ENCODE measurements around the gene MCM5. TPM values are rescaled to one million over a fixed set of nuclear protein-coding genes. Genes with fewer than 3 reads are reported as not detected.

The MCM5 gene
- total RNA-seq, 1 experiment from 2014 or later = 274 TPM

- Mint-ChIP-seq H3K9me3 (no peaks in the 10 kb centered on the region), H3K36me3 (ENCODE audit: insufficient read depth in 1 of 3, low read depth in 3 of 3) (peaks cover under 1 to 6% (median 5%) of the 10 kb centered on the region in 3 experiments; a peak in 4 of 7 replicates)
Measured at GRCh38 chr22:35455529-35455928, 55.6 kb downstream of the MCM5 start.

More at GRCh38 chr22:35455529-35455928, 55.6 kb downstream of the MCM5 start:
- no peak overlapping the region for H3K4me3 Mint-ChIP-seq
- no peak for TF ChIP-seq CTCF (conservative IDR thresholded peaks at IDR 0.05)
- no peak overlapping the region for H4K91ac ChIP-seq (ENCODE audit: insufficient read length, low read depth, low read length)
- no peak overlapping the region for H2AK5ac ChIP-seq (ENCODE audit: insufficient read length, low read length)
- no peaks in the 10 kb centered on the region for H3K79me2 ChIP-seq (ENCODE audit: insufficient read depth, low read length)
- H2BK120ac ChIP-seq (ENCODE audit: low read depth, low read length, poor library complexity, severe bottlenecking) = no peak overlapping the region
- H3T11ph ChIP-seq (ENCODE audit: low read length) = no peak overlapping the region
- H3K27ac Mint-ChIP-seq = no peak overlapping the region
- no peak overlapping the region for H3K4me2 ChIP-seq (ENCODE audit: insufficient read depth, insufficient read length, low read length)
- no peak overlapping the region for H3K27ac ChIP-seq (ENCODE audit: insufficient read length, low read depth, low read length)
- no peaks in the 10 kb centered on the region for H3K23me2 ChIP-seq (ENCODE audit: insufficient read length, low read depth, low read length, poor library complexity, severe bottlenecking)
- H2BK12ac ChIP-seq (ENCODE audit: insufficient read length, low read depth, low read length) = no peak overlapping the region
- no peak overlapping the region for H4K8ac ChIP-seq (replicated peaks; ENCODE audit: insufficient read length, low read depth, low read length)
- H4K20me1 ChIP-seq (ENCODE audit: control insufficient read depth, insufficient read depth, insufficient read length) = no peaks in the 10 kb centered on the region
- H2BK5ac ChIP-seq (ENCODE audit: insufficient read length, low read length) = no peak overlapping the region
- H2BK15ac ChIP-seq (ENCODE audit: low read depth, low read length) = no peak overlapping the region
- no peak overlapping the region for H3K56ac ChIP-seq (ENCODE audit: insufficient read length, low read depth, low read length)
- H3K79me1 ChIP-seq (ENCODE audit: insufficient read depth, low read depth, low read length, poor library complexity, severe bottlenecking) = no peaks in the 10 kb centered on the region
- H3K18ac ChIP-seq (ENCODE audit: insufficient read length, low read depth, low read length) = no peak overlapping the region
- no peak overlapping the region for H3K14ac ChIP-seq (ENCODE audit: insufficient read depth, low read length)
- H2AFZ ChIP-seq (ENCODE audit: low read length) = no peak overlapping the region
- no peaks in the 10 kb centered on the region for H3K4me1 ChIP-seq (ENCODE audit: insufficient read depth, low read length)
- H4K5ac ChIP-seq (ENCODE audit: insufficient read length, low read depth, low read length) = no peak overlapping the region
- H3K27me3 Mint-ChIP-seq (ENCODE audit: low read depth) = peaks cover 18% of the 10 kb centered on the region
- no peak overlapping the region for H3K4ac ChIP-seq (ENCODE audit: low read depth, low read length)
- no peak overlapping the region for H3K9ac ChIP-seq (ENCODE audit: extremely low read depth, insufficient read length, low read length)
- no peaks in the 10 kb centered on the region for H3K27me3 ChIP-seq (ENCODE audit: insufficient read depth, low read length)
- no peak for DNase-seq
- H3K9me3 ChIP-seq (ENCODE audit: control insufficient read depth, low read depth, low read length) = no peaks in the 10 kb centered on the region
- peaks cover 27 to 33% of the 10 kb centered on the region in 2 experiments for H3K4me1 Mint-ChIP-seq
- H3K23ac ChIP-seq (ENCODE audit: insufficient read length, low read depth, low read length) = no peak overlapping the region
- no peak overlapping the region for H2BK20ac ChIP-seq (ENCODE audit: low read depth, low read length, poor library complexity, severe bottlenecking)
- no CpG with 5 or more reads among the region's 5 CpGs for WGBS (ENCODE audit: extremely low coverage, insufficient read length, low lambda C conversion rate)
